ENCODE measurements around the gene ATG9A.

The ATG9A gene

DNA sequence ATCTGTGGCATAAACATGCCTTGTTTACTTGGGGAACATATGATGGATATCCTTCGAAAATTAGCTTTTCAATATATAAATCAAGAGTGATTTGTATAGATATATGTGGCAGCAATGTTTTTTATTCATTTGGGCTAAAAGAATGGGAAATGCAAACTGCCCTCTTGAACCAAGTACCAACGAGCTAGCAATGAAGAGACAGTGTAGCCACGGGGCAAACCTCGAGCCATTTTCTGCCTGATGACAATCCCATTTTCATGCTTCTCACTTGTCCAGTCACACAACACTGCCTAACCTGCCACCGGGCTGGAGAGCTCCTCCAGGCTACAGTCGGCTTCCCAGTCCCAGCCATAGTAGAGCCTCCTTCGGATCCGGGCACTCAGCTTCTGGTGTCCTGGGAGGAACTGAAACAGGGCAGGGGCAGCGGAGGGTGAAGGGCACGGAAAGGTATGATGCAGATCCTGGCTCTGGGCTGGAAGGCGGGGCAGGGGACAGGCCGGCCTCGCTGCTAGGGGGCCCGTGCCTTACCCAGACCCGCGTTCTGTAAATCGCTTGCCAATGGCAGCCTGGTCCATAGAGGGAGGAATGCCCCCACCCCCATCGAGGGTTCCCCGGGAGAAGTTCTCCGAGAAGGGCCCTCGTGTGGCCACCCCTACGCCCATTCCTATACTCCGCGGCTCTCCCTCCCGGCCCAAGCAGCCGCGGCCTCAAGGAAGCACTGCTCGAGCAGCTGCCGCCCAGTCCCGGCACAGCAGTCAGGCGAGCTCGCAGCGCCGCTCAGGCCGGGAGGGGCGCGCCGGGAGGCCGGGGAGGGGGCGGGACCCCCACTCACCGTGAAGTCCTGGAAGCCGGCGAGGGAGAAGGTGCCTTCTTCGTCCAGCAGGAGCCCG lies 53.3 kb downstream of the ATG9A start:
- no peak for DNase-seq

- DNase-seq, result no peak
These were observed 54.0 kb downstream of the ATG9A start for GRCh38 chr2:219175486-219175885.

GRCh38 chr2:219174801-219175200 lies 54.6 kb downstream of the ATG9A start:
- no peak for DNase-seq

- no peak for DNase-seq
These were observed 55.3 kb downstream of the ATG9A start for GRCh38 chr2:219174146-219174545.

- no peak for DNase-seq
These were observed 56.3 kb downstream of the ATG9A start for GRCh38 chr2:219173176-219173575.

DNA sequence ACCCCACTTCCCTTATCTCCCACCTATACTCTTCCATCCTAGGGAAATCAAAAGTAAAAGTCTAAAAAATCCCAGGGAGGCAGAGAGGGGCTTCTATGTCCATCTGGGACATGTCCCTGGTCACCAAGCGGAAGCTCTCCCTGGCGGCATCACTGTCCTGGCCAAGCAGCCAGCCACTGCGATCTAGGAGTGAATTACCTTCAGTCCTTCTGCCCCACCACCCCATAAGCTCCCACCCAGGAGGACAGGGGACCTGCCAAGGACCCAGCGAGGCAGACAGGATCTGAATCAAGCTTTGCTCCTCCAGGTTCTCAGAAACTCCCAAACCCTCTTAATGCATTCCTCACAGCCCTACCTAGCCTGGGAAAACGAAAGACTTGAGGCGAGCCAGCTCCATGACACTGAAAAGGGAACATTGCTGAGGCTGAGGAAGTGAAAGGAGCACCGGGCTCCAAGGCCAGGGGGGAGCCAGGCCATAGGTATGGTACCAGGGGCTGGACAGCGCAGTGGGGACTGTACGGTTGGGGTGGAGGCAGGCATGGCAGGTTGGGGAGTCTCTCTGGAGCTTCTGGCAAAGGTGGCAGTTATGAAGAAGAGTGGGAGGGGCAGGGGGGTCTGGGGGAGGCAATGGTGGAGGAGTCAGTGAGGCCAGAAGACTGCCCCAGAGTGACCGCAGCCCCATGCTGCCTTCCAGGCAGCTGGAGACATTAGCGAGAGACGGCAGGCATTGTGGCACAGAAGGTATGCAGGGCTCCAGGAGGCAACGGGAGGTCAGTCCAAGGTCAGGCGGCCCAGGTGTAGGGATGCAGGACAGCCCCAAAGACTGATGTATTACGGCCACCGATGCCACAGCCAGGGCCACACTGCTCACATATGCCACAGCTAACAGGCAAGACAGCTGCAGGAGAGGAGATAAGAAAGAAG lies 56.9 kb downstream of the ATG9A start:
- DNase-seq, result no peak

DNA sequence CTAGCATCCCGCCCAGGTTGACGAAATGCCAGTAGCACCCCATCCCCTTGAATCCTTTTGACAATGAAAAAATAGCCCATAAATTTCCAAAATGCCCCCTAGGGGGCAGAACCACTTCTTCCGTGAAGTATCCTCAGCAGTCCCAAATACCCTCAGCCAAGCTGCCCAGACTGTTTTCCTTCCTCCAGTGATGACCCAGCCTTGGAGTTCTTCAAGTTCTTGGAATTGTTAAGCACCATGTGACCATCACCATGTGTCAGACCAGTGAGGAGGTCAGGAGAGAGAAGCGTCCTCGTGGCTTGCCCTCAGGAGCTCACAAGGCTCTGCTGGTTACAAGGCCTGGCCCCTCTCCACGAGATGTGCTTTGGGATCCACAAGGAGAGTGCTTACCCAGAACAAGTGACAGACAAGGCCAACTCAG lies 58.2 kb downstream of the ATG9A start:
- DNase-seq, result peak; percentile 12

DNA sequence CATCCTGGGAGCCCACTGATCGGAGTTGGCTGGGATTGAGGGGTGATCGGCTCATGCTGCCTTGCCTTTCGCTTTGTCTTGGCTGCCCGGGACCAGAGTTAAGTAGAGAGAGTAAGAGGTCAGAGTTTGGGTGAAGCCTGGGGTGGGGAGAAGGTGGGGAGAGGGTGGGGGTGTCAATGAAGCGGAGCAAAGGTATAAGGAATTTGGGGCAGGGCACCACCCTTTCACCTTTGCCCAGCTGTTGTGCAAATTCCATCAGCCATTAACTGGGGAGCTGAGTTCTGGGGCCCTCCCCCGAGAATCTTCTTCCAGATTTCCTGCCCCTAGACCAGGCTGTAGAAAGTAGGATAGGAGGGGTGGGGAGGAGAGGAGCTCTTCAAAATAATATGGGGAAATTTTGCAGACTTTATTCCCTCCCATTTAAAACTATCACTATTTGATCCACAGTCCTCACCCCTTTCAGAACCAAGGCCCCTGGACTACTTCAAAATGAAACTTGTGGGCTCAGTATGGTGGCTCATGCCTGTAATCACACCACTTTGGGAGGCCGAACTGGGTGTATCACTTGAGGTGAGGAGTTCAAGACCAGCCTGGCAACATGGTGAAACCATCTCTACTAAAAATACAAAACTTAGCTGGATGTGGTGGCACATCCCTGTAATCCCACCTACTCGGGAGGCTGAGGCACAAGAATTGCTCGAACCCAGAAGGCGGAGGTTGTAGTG lies 59.3 kb downstream of the ATG9A start, which contains the start of gene SLC23A3:
SLC23A3 (minus strand) TSS at position 100 of the 725 bp plus-strand sequence; CDS start at position 55, 45 bp downstream.
- no peak for DNase-seq

All from T-helper 9 cell (primary cell).